ENCODE data around the gene AKT1S1. TPM values are rescaled to one million over a fixed set of nuclear protein-coding genes. Genes with fewer than 3 reads are reported as not detected.

AKT1S1 gene
- total and polyA plus RNA-seq, 8 donors = 24.7 to 42.9 (median 32.8) TPM

DNA sequence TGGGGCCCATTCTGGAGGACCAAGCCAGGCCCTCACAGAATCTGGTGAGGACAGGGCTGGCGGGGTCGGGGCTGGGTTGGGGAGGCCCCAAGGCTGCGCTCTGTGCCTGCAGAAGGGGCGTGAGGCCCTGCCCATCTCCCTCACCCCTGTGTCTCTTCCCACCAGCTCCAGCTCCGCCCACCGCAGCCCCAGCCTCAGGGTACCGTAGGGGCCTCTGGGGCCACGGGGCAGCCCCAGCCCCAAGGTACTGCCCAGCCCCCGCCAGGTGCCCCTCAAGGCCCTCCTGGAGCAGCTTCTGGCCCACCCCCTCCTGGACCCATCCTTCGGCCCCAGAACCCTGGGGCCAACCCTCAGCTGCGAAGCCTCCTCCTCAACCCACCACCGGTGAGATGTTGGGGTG is 41.6 kb downstream of the AKT1S1 start:
- Histone ChIP-seq H3K9me3 (no peaks in the 10 kb centered on the region), H3K4me1 (peaks cover 0 to 26% of the 10 kb centered on the region in 2 donors), H3K36me3 (peaks cover 0 to 96% of the 10 kb centered on the region in 2 donors), H3K4me3 (no peak overlapping the region), H3K27me3 (no peaks in the 10 kb centered on the region), H3K27ac (no peak overlapping the region)
- TF ChIP-seq, protein P1, sequence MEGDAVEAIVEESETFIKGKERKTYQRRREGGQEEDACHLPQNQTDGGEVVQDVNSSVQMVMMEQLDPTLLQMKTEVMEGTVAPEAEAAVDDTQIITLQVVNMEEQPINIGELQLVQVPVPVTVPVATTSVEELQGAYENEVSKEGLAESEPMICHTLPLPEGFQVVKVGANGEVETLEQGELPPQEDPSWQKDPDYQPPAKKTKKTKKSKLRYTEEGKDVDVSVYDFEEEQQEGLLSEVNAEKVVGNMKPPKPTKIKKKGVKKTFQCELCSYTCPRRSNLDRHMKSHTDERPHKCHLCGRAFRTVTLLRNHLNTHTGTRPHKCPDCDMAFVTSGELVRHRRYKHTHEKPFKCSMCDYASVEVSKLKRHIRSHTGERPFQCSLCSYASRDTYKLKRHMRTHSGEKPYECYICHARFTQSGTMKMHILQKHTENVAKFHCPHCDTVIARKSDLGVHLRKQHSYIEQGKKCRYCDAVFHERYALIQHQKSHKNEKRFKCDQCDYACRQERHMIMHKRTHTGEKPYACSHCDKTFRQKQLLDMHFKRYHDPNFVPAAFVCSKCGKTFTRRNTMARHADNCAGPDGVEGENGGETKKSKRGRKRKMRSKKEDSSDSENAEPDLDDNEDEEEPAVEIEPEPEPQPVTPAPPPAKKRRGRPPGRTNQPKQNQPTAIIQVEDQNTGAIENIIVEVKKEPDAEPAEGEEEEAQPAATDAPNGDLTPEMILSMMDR (IDR thresholded peaks at IDR 0.05) = no peak
- intact Hi-C loops (cut with DNase I) = no loop called here
- ATAC-seq = no peak
- DNase-seq = no peak

DNA sequence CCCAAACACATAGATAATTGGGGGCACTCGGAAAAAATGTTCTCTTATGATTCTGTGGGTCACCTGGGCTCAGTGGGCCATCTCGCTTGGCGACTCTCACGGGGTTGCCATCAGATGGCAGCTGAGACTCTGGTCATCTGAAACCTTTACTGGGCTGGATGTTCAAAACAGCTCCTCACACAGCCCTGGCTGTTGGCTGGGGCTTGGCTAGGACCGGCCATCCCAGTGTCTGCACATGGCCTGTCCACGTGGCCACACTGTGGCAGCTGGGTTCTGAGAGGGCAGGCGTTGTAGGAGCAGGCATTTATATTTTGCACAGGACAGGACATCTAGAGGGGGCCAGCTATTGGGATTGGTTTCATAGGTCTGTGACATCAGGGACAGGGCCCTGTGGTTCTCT is 43.6 kb downstream of the AKT1S1 start:
- intact Hi-C loops (cut with DNase I) = no loop called here
- Histone ChIP-seq H3K27me3 (no peaks in the 10 kb centered on the region), H3K36me3 (peaks cover 0 to 100% of the 10 kb centered on the region in 2 donors), H3K4me3 (no peak overlapping the region), H3K9me3 (no peaks in the 10 kb centered on the region), H3K27ac (peak overlapping the region in 1 of 2 donors; percentile 33), H3K4me1 (peaks cover 0 to 26% of the 10 kb centered on the region in 2 donors)
- ATAC-seq (no peak), DNase-seq (no peak)
- TF ChIP-seq, protein P1 (IDR thresholded peaks at IDR 0.05) = no peak

DNA sequence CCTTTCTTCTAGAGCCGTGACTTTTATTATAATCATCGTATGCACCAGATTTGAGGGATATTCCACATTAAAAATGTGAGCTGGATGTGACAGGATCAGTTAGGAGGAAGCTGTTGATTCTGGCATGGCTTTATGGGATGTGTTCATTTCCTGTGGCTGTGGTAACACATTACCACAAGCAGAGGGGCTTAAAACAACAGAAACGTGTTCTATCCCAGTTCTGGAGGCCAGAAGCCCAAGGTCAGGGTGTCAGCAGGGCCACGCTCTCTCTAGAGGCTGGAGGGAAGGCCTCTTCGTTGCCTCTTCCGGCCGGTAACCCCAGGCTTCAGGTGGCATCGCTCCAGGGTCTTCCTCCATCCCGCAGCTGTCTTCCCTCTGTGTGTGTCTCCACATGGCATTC is 44.6 kb downstream of the AKT1S1 start:
- H3K36me3 ChIP-seq = peaks cover 0 to 100% of the 10 kb centered on the region in 2 donors
- peaks cover 0 to 26% of the 10 kb centered on the region in 2 donors for H3K4me1 ChIP-seq
- H3K4me3 ChIP-seq = no peak overlapping the region
- intact Hi-C loops (cut with DNase I) = no loop called here
- H3K9me3 ChIP-seq = no peaks in the 10 kb centered on the region
- H3K27me3 ChIP-seq = no peaks in the 10 kb centered on the region
- DNase-seq (no peak), ATAC-seq (no peak)
- H3K27ac ChIP-seq = peak overlapping the region in 1 of 2 donors; percentile 33
- TF ChIP-seq, protein P1 (IDR thresholded peaks at IDR 0.05) = no peak

DNA sequence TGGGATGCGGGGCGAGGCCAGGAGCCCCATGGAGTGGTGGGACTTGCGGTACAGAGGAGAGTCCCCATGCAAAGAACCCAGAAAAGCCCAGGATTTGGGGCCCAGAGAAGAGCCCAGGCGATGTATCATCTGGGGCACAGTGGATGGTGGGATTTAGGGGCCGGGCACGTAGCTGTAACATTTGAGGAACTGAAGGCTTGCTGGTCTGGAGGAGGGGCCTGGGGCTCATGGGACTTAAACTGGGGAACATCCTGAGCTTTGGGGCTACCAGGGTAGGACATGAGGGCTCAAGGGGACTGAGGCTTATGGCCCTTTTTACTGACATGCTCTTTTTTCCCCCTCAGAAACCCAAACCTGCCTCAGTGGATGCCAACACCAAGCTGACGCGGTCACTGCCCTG is 45.6 kb downstream of the AKT1S1 start:
- Histone ChIP-seq H3K4me1 (peaks cover 0 to 26% of the 10 kb centered on the region in 2 donors), H3K36me3 (peaks cover 0 to 100% of the 10 kb centered on the region in 2 donors)
- no peak for ATAC-seq

DNA sequence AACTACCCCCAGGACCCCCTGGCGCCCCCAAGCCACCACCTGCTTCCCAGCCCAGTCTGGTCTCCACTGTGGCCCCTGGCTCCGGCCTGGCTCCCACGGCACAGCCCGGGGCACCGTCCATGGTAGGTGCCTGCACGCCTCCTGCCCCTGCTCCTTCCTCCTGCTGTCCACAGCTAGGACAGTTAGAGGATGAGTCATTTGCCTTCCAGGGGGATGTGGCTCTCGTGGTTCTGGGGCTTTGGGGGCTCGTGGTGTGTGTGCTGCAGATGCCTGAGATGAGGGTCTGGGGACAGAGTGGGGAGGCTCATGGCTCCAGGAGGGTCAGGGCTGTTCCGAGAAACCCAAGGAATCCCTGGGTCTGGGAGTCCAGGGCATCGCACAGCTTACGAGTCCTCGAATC is 46.4 kb downstream of the AKT1S1 start:
- Histone ChIP-seq H3K9me3 (no peaks in the 10 kb centered on the region), H3K4me1 (peaks cover 0 to 26% of the 10 kb centered on the region in 2 donors), H3K27me3 (no peaks in the 10 kb centered on the region), H3K4me3 (no peak overlapping the region), H3K27ac (no peak overlapping the region), H3K36me3 (peaks cover 0 to 93% of the 10 kb centered on the region in 2 donors)
- no peak for ATAC-seq
- no peak for DNase-seq
- TF ChIP-seq, protein P1 (IDR thresholded peaks at IDR 0.05) = no peak
- intact Hi-C loops (cut with DNase I) = no loop called here

More for the DNA sequence above, 45.6 kb downstream of the AKT1S1 start:
- H3K27ac ChIP-seq = no peak overlapping the region
- no peaks in the 10 kb centered on the region for H3K27me3 ChIP-seq
- TF ChIP-seq, protein P1 (IDR thresholded peaks at IDR 0.05) = no peak
- intact Hi-C loops (cut with DNase I) = no loop called here
- H3K9me3 ChIP-seq = no peaks in the 10 kb centered on the region
- H3K4me3 ChIP-seq = no peak overlapping the region
- DNase-seq = no peak

Data from left lung (tissue), 10 donors.